ENCODE measurements around the gene FIGNL1. TPM values are rescaled to one million over a fixed set of nuclear protein-coding genes. Genes with fewer than 3 reads are reported as not detected.

FIGNL1 gene
- total RNA-seq, 1 experiment from 2014 or later = 42.5 TPM

DNA sequence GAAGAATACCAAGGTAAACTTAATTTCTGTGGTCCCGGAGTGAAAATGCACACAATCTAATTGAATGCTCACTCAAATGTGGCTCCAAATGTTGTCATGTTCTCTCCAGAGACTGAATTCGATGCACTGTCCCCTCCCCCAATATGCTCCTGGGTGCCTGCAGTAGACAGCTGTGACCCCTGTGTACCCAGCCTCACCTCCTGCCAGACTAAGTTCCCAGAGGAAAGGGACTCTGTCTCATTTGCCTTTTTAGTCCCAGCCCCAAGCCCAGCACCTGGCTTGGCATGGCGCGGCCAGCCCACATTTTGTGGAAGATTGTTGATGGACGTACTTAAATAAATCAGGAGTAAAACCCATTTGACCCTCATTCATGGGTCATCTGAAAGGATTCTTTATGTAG is 21.8 kb upstream of the FIGNL1 start:
- Mint-ChIP-seq H3K27me3 (ENCODE audit: unreplicated experiment) (no peaks in the 10 kb centered on the region), H3K4me1 (ENCODE audit: low read depth, unreplicated experiment) (no peaks in the 10 kb centered on the region), H3K36me3 (ENCODE audit: insufficient read depth, unreplicated experiment) (peaks cover 5% of the 10 kb centered on the region), H3K4me3 (ENCODE audit: low read depth, unreplicated experiment) (no peak overlapping the region), H3K9me3 (ENCODE audit: low read depth, unreplicated experiment) (no peaks in the 10 kb centered on the region), H3K27ac (ENCODE audit: unreplicated experiment) (no peak overlapping the region)
- intact Hi-C loops (cut with micrococcal nuclease; ENCODE audit: unreplicated experiment) = no loop called here
- no peak for TF ChIP-seq CTCF (IDR thresholded peaks at IDR 0.05; ENCODE audit: unreplicated experiment)
- BruUV-seq (replicated peaks) = no TSS peak
- DNase-seq = no peak
- CTCF ChIA-PET = interaction anchor here (0.6 to 1.1 kb wide), 3 partner anchors 145 to 669 kb away, joined by 3 read pairs; no protein-coding TSS in a partner anchor

DNA sequence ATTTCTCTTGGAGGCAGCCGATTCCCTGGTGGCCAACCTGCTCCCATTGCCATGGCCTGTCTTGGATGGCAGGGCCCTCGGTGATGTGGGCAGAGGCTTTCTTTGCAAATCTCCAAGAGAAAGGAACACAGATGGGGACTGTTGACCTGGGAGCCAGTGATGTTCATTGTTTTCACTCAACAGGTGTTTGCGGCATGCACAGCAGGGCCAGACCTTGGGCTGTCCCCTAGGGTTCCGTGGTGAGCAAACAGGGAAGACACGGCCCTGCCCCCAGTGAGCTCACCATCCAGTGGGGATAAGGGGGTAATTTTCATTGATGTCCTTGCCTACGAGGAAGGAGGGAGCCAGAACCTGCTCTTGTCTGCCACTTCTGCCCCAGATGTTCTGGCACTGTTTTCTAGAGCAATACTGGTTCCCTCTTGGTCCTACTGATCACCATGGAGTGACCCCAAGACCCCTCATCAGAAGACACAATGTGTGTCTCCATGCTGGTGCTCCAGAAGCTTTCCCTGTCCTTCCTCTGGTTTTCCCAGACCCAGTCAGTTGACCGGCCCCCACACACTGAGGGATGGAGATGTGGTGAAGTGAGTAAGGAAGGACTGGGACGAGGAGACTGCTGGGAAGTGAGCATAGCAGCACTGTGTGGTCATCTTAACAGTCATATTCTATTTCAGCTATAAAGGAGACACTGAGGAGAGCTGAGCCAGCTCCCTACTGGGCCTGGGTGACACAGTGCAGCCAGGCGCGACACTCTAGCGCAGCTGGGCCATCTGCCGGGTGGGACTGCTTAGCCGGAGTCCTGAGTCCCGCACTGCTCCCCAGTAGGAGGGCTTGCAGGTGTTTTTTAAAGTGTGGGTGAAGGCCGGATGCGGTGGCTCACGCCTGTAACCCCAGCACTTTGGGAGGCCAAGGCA is 20.4 kb upstream of the FIGNL1 start:
- Mint-ChIP-seq H3K4me1 (ENCODE audit: low read depth, unreplicated experiment) (no peaks in the 10 kb centered on the region), H3K36me3 (ENCODE audit: insufficient read depth, unreplicated experiment) (peaks cover 5% of the 10 kb centered on the region), H3K27ac (ENCODE audit: unreplicated experiment) (no peak overlapping the region), H3K27me3 (ENCODE audit: unreplicated experiment) (no peaks in the 10 kb centered on the region), H3K4me3 (ENCODE audit: low read depth, unreplicated experiment) (no peak overlapping the region), H3K9me3 (ENCODE audit: low read depth, unreplicated experiment) (no peaks in the 10 kb centered on the region)
- TF ChIP-seq CTCF (IDR thresholded peaks at IDR 0.05; ENCODE audit: unreplicated experiment) = no peak
- BruUV-seq (replicated peaks) = no TSS peak
- intact Hi-C loops (cut with micrococcal nuclease; ENCODE audit: unreplicated experiment) = no loop called here
- no peak for DNase-seq
- CTCF ChIA-PET = no interaction called here

DNA sequence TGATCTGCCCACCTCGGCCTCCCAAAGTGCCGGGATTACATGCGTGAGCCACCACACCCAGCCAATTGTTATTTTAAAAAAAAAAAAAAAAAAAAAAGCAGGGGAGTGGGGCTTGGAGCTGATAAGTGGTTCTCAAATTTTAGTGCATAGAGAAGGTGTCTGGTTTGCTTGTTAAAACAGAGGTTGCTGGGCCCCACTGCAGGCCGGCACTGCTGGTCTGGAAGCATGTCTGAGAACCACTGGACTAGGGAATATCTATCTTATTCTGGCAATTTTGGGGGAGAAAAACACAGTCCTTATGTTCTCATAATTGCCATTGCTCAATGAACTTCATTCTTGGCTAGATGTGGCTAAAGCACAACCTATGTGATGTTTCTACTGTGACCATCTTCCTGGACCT is 19.0 kb upstream of the FIGNL1 start:
- no peak for DNase-seq
- Mint-ChIP-seq H3K36me3 (ENCODE audit: insufficient read depth, unreplicated experiment) (peaks cover 5% of the 10 kb centered on the region), H3K4me1 (ENCODE audit: low read depth, unreplicated experiment) (no peaks in the 10 kb centered on the region), H3K27me3 (ENCODE audit: unreplicated experiment) (no peaks in the 10 kb centered on the region), H3K27ac (ENCODE audit: unreplicated experiment) (no peak overlapping the region), H3K4me3 (ENCODE audit: low read depth, unreplicated experiment) (no peak overlapping the region), H3K9me3 (ENCODE audit: low read depth, unreplicated experiment) (no peaks in the 10 kb centered on the region)
- CTCF ChIA-PET = interaction anchor here (0.6 to 2.6 kb wide), 6 partner anchors 116 to 1500 kb away, joined by 3 to 18 read pairs (median 5); no protein-coding TSS in a partner anchor
- no TSS peak for BruUV-seq (replicated peaks)
- TF ChIP-seq CTCF (IDR thresholded peaks at IDR 0.05; ENCODE audit: unreplicated experiment) = no peak
- intact Hi-C loops (cut with micrococcal nuclease; ENCODE audit: unreplicated experiment) = loop anchor here (2.0 to 10.0 kb wide), 3 partner anchors 64 to 598 kb away; no protein-coding TSS in a partner anchor

DNA sequence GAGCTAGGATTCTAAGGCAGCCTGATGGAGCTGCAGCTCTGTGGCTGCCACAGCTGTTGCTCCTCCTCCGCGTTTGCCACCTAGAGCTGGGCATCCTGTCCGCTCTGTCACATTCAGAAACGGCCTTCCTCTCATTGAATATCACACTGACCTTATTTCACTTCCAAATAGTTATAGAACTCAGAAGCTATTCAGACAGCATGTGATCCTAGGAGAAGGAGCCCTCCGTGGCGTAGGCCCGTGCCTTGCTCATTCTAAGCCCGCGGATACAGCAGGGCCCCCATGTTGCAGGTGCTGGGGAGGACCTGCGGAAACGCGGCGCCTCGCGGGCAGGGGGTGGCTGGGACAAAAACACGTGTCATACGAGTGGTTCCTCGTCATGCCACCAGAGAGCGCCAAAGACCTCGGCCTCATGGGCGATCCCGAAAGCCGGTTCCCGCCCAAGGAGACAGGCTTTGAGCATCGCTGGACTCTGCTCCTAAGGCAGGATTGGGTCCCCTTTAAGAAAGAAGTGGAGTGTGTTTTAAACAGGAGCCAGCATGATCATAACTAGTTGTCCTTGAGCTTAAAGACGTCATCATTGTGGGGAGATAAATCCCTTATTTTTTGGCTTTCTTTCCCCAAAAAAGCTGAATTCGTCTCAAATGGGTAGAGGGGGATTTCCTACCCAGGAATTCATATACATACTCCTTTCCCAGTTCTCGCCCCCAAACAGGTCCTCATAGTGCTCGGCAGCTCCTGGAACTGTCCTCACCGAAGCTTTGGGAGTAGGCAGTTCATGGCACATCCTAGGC is 17.9 kb upstream of the FIGNL1 start:
- BruUV-seq (replicated peaks) = no TSS peak

More for the DNA sequence above, 17.9 kb upstream of the FIGNL1 start:
- H3K27ac Mint-ChIP-seq (ENCODE audit: unreplicated experiment) = peak overlapping the region; percentile 13
- H3K4me3 Mint-ChIP-seq (ENCODE audit: low read depth, unreplicated experiment) = peak overlapping the region; percentile 25
- CTCF ChIA-PET = interaction anchor here (0.7 to 2.6 kb wide), 12 partner anchors 21 to 695 kb away, joined by 3 to 18 read pairs (median 6); no protein-coding TSS in a partner anchor
- no peaks in the 10 kb centered on the region for H3K4me1 Mint-ChIP-seq (ENCODE audit: low read depth, unreplicated experiment)
- peak; percentile 93 for DNase-seq
- H3K9me3 Mint-ChIP-seq (ENCODE audit: low read depth, unreplicated experiment) = no peaks in the 10 kb centered on the region
- H3K36me3 Mint-ChIP-seq (ENCODE audit: insufficient read depth, unreplicated experiment) = peaks cover 5% of the 10 kb centered on the region
- no peaks in the 10 kb centered on the region for H3K27me3 Mint-ChIP-seq (ENCODE audit: unreplicated experiment)
- intact Hi-C loops (cut with micrococcal nuclease; ENCODE audit: unreplicated experiment) = loop anchor here (1.0 to 10.0 kb wide), 8 partner anchors 65 to 695 kb away; no protein-coding TSS in a partner anchor
- TF ChIP-seq CTCF (IDR thresholded peaks at IDR 0.05; ENCODE audit: unreplicated experiment) = peak; percentile 96
